Measurements from ENCODE around the gene KHDRBS2.

Gene KHDRBS2

GRCh38 chr6:62035952-62036351 is 250.1 kb downstream of the KHDRBS2 start:
- DNase-seq (ENCODE audit: low read depth), result no peak

- DNase-seq (ENCODE audit: low read depth), result no peak
Observed at GRCh38 chr6:62013719-62014118, 272.3 kb downstream of the KHDRBS2 start.

GRCh38 chr6:62009445-62009844 is 276.6 kb downstream of the KHDRBS2 start:
- DNase-seq (ENCODE audit: low read depth), result no peak

GRCh38 chr6:61989616-61990015 is 296.4 kb downstream of the KHDRBS2 start:
- DNase-seq (ENCODE audit: low read depth), result no peak

- DNase-seq (ENCODE audit: low read depth), result no peak
Observed at GRCh38 chr6:61980622-61981021, 305.4 kb downstream of the KHDRBS2 start.

GRCh38 chr6:61977947-61978346 is 308.1 kb downstream of the KHDRBS2 start:
- DNase-seq (ENCODE audit: low read depth), result no peak

GRCh38 chr6:61977099-61977498 is 308.9 kb downstream of the KHDRBS2 start:
- DNase-seq (ENCODE audit: low read depth), result no peak

GRCh38 chr6:61959196-61959595 is 326.8 kb downstream of the KHDRBS2 start:
- no peak for DNase-seq (ENCODE audit: low read depth)

GRCh38 chr6:61953851-61954250 is 332.2 kb downstream of the KHDRBS2 start:
- DNase-seq (ENCODE audit: low read depth), result no peak

- no peak for DNase-seq (ENCODE audit: low read depth)
Observed at GRCh38 chr6:61951586-61951985, 334.4 kb downstream of the KHDRBS2 start.

- no peak for DNase-seq (ENCODE audit: low read depth)
Observed at GRCh38 chr6:61950811-61951210, 335.2 kb downstream of the KHDRBS2 start.

- DNase-seq (ENCODE audit: low read depth), result no peak
Observed at GRCh38 chr6:61949971-61950370, 336.1 kb downstream of the KHDRBS2 start.

- no peak for DNase-seq (ENCODE audit: low read depth)
Observed at GRCh38 chr6:61949161-61949560, 336.9 kb downstream of the KHDRBS2 start.

- DNase-seq (ENCODE audit: low read depth), result no peak
Observed at GRCh38 chr6:61947311-61947947, 338.6 kb downstream of the KHDRBS2 start.

GRCh38 chr6:61940919-61941318 is 345.1 kb downstream of the KHDRBS2 start:
- no peak for DNase-seq (ENCODE audit: low read depth)

GRCh38 chr6:61935242-61935846 is 350.7 kb downstream of the KHDRBS2 start:
- DNase-seq (ENCODE audit: low read depth), result no peak

GRCh38 chr6:61909486-61909885 is 376.5 kb downstream of the KHDRBS2 start:
- DNase-seq (ENCODE audit: low read depth), result no peak

- DNase-seq (ENCODE audit: low read depth), result no peak
Observed at GRCh38 chr6:61901748-61902147, 384.3 kb downstream of the KHDRBS2 start.

GRCh38 chr6:61894536-61894935 is 391.5 kb downstream of the KHDRBS2 start:
- DNase-seq (ENCODE audit: low read depth), result no peak

GRCh38 chr6:61887423-61887822 is 398.6 kb downstream of the KHDRBS2 start:
- no peak for DNase-seq (ENCODE audit: low read depth)

- no peak for DNase-seq (ENCODE audit: low read depth)
Observed at GRCh38 chr6:61886608-61887259, 399.3 kb downstream of the KHDRBS2 start.

- DNase-seq (ENCODE audit: low read depth), result no peak
Observed at GRCh38 chr6:61869632-61870400, 416.2 kb downstream of the KHDRBS2 start.

Data from amniotic epithelial cell (primary cell).